GM10266 (cell line): ENCODE measurements around the gene SEMG2.

Experiments
- DNase-seq: peaks from one replicate; pipeline ENCODE4 v3.0.0; 2012; ENCODE audit errors: extremely low spot score
- TF ChIP-seq, protein P1 (sequence below): IDR thresholded peaks from 2 replicates; pipeline ENCODE4 v1.5.1; 2012; ENCODE audit warnings: mild to moderate bottlenecking, low read depth; ENCODE audit not compliant: control insufficient read depth, insufficient read depth; ENCODE audit errors: missing control alignments

Gene SEMG2

GRCh38 chr20:45251884-45252560, 30.8 kb downstream of the SEMG2 start:
- DNase-seq: no peak
- TF ChIP-seq, protein P1, sequence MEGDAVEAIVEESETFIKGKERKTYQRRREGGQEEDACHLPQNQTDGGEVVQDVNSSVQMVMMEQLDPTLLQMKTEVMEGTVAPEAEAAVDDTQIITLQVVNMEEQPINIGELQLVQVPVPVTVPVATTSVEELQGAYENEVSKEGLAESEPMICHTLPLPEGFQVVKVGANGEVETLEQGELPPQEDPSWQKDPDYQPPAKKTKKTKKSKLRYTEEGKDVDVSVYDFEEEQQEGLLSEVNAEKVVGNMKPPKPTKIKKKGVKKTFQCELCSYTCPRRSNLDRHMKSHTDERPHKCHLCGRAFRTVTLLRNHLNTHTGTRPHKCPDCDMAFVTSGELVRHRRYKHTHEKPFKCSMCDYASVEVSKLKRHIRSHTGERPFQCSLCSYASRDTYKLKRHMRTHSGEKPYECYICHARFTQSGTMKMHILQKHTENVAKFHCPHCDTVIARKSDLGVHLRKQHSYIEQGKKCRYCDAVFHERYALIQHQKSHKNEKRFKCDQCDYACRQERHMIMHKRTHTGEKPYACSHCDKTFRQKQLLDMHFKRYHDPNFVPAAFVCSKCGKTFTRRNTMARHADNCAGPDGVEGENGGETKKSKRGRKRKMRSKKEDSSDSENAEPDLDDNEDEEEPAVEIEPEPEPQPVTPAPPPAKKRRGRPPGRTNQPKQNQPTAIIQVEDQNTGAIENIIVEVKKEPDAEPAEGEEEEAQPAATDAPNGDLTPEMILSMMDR: no peak

GRCh38 chr20:45253261-45253660, 32.1 kb downstream of the SEMG2 start:
- no peak for DNase-seq
- TF ChIP-seq, protein P1: no peak

DNA sequence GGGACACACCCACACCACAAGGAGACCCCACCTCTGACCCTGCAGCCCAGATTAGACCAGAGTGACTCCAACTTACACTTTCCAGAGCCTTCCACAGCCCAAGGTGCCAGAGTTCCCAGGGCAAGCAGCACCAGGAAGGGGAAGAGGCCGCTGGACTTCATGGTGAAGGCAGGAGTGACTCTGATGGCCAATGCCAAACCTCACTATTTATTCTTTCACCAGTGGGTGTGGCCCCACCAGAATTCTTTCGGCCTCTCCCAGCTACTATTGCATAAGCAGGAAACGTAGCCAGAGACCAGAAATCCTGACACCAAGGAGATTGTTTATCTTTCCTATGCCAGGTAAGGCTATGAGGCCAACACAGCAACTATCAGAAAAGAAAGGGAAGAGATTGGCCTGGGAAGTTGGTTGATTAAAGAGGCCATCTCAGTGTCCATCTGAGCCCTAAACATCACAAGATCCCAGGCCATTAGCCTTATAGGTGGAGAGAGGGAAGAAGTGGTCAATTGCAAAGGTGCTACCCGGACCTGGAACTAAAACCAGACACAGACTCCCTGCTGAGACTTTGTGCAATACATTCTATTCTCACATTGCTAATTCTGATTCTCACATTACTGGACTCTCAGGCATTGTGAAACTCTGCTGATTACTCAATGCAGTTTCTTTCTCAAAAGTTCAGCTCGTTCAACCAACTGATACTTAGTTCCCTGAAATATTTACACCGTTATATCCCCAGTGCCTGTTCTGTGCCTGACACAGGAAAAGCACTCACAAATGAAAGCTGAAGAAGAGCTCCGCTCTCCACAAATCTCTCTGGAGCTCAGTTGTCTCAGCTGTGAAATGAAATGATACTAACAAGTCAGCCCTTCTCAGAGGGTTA, 33.5 kb downstream of the SEMG2 start, which contains the start of gene SLPI:
Gene SLPI (minus strand): TSS at position 182 of the 880 bp plus-strand sequence. CDS start 21 bp downstream, at position 161.
- TF ChIP-seq, protein P1: no peak
- peak; percentile 10 for DNase-seq

DNA sequence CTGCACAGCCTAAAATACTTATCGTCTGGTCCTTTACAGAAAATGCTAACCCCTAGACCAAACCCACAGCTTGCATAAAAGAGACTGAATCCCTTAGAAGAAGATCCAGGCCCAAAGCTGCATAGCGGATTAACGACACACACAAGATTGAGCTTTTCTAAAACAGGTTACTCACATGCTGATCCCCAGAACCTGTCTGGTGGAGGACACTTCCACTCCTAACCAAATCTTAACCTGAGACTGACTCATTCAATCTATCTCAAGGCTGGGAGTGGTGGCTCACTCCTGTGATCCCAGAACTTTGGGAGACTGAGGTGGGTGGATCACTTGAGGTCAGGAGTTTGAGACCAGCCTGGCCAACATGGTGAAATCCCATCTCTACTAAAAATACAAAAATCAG, 36.0 kb downstream of the SEMG2 start:
- TF ChIP-seq, protein P1: no peak
- no peak for DNase-seq

DNA sequence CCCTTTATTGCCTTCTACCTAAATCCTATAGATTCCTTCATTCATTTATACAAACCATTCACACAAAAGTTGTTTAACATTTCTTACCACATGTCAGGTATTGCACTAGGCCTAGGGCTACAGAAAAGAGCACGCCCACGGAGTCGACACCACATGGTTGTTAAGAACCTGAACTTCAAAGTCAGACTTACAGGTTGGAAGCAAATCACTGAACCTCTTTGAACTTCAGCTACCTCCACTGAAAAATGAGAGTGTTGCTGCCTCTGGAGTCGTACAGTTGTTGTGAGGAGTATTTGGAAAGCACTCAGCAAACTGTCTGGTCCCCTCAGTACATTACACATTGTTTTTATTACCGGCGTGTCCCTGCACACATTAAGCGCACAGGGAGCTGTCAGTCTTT, 36.5 kb downstream of the SEMG2 start:
- no peak for DNase-seq
- TF ChIP-seq, protein P1: no peak

DNA sequence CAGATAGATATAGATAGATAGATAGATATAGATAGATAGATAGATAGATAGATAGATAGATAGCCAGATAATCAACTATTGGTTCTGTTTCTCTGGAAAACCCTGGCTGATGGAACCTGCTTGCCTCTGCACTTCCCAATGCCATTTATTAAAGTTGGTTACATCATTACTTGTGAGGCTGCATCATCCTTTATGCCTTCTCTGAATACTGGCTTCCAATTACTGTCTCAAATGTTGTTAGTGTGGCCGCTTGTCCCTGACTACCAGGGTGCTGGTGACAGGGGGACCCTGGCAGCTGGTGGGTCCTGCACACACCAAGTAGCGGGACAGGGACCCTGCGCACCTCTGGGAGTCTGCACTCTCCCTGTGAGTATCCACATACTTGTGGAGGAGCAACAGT, 37.1 kb downstream of the SEMG2 start:
- TF ChIP-seq, protein P1: no peak
- DNase-seq: no peak

GRCh38 chr20:45258664-45259063, 37.5 kb downstream of the SEMG2 start:
- no peak for DNase-seq
- TF ChIP-seq, protein P1: no peak
